Neuronal stem cell (in vitro differentiated cells): ENCODE measurements around the gene ARMCX5.

Experiments used
- DNase-seq: peaks from one replicate; pipeline ENCODE4 v3.0.0-alpha.2; 2013; ENCODE audit warnings: low spot score
- H2AFZ ChIP-seq: one replicate; pipeline ENCODE4 v1.6.1; 2013; ENCODE audit warnings: mild to moderate bottlenecking, low read length, inconsistent platforms
- H2AK5ac ChIP-seq: 2 replicates; pipeline ENCODE4 v1.6.1; 2013; ENCODE audit warnings: low read depth, mild to moderate bottlenecking, inconsistent platforms, low read length, moderate library complexity, mixed read lengths
- H2BK120ac ChIP-seq: 2 replicates; pipeline ENCODE4 v1.6.1; 2013; ENCODE audit warnings: low read depth, mild to moderate bottlenecking, inconsistent platforms, low read length, moderate library complexity, mixed read lengths
- H2BK12ac ChIP-seq: one replicate; pipeline ENCODE4 v1.6.1; 2013; ENCODE audit warnings: low read length, inconsistent platforms
- H2BK15ac ChIP-seq: 2 replicates; pipeline ENCODE4 v1.6.1; 2013; ENCODE audit warnings: mild to moderate bottlenecking, low read length, inconsistent platforms, mixed read lengths
- H2BK5ac ChIP-seq: one replicate; pipeline ENCODE4 v1.6.1; 2013; ENCODE audit warnings: inconsistent platforms, mild to moderate bottlenecking, low read length, moderate library complexity
- H3K14ac ChIP-seq: one replicate; pipeline ENCODE4 v1.6.1; 2013; ENCODE audit warnings: low read length, inconsistent platforms
- H3K18ac ChIP-seq: 2 replicates; pipeline ENCODE4 v1.6.1; 2013; ENCODE audit warnings: low read length, inconsistent platforms
- H3K23ac ChIP-seq: 2 replicates; pipeline ENCODE4 v1.6.1; 2013; ENCODE audit warnings: low read depth, mild to moderate bottlenecking, mixed read lengths, low read length, inconsistent platforms; ENCODE audit not compliant: poor library complexity
- H3K27ac ChIP-seq: replicated peaks from 3 replicates; pipeline ENCODE4 v1.5.1; 2013; ENCODE audit warnings: low read length, inconsistent platforms
- H3K27me3 ChIP-seq, 3 experiments: 2 replicates each; pipeline ENCODE4 v1.6.1; 2013; ENCODE audit warnings: low read length in 3 of 3, mild to moderate bottlenecking in 2 of 3, inconsistent platforms in 1 of 3, low read depth in 1 of 3, mixed read lengths in 1 of 3, moderate library complexity in 1 of 3; ENCODE audit not compliant: control insufficient read depth in 3 of 3, insufficient read depth in 3 of 3
- H3K36me3 ChIP-seq, 2 donors: replicated peaks in 1 of 2; 2 replicates each; pipeline ENCODE4 v1.6.1; 2013; ENCODE audit warnings: low read length in 2 of 2; ENCODE audit not compliant: control insufficient read depth in 2 of 2, insufficient read depth in 2 of 2
- H3K4ac ChIP-seq: 2 replicates; pipeline ENCODE4 v1.6.1; 2013; ENCODE audit warnings: inconsistent platforms, mild to moderate bottlenecking, low read length, moderate library complexity
- H3K4me1 ChIP-seq, 2 donors: 1 replicate in 1 of 2; 2 replicates in 1 of 2; pipeline ENCODE4 v1.6.1; 2013; ENCODE audit warnings: low read length in 2 of 2, low read depth in 1 of 2; ENCODE audit not compliant: control insufficient read depth in 2 of 2, insufficient read depth in 1 of 2
- H3K4me2 ChIP-seq: one replicate; pipeline ENCODE4 v1.6.1; 2013; ENCODE audit warnings: mild to moderate bottlenecking, low read length, inconsistent platforms; ENCODE audit not compliant: insufficient read depth, poor library complexity, severe bottlenecking
- H3K4me3 ChIP-seq, 2 donors: 2 replicates each; pipeline ENCODE4 v1.5.1; 2013; ENCODE audit warnings: low read length in 2 of 2, mild to moderate bottlenecking in 2 of 2, inconsistent platforms in 1 of 2, moderate library complexity in 1 of 2
- H3K79me1 ChIP-seq: one replicate; pipeline ENCODE4 v1.6.1; 2013; ENCODE audit warnings: low read depth, mild to moderate bottlenecking, inconsistent platforms, low read length, moderate library complexity
- H3K9ac ChIP-seq: one replicate; pipeline ENCODE4 v1.6.1; 2013; ENCODE audit warnings: mild to moderate bottlenecking, low read depth, low read length, inconsistent platforms; ENCODE audit not compliant: poor library complexity
- H3K9me3 ChIP-seq, 2 donors: replicated peaks in 1 of 2; 2 replicates each; pipeline versions ENCODE3 to v1.6.1; 2013; ENCODE audit warnings: low read length in 2 of 2, mild to moderate bottlenecking in 2 of 2, inconsistent platforms in 1 of 2, low read depth in 1 of 2, mixed read lengths in 1 of 2, moderate library complexity in 1 of 2; ENCODE audit not compliant: control insufficient read depth in 2 of 2, insufficient read depth in 1 of 2
- H4K8ac ChIP-seq: one replicate; pipeline ENCODE4 v1.6.1; 2013; ENCODE audit warnings: low read depth, mild to moderate bottlenecking, inconsistent platforms, low read length, moderate library complexity
- H4K91ac ChIP-seq: one replicate; pipeline ENCODE4 v1.6.1; 2013; ENCODE audit warnings: low read length, low read depth, mild to moderate bottlenecking, inconsistent platforms; ENCODE audit not compliant: poor library complexity
- WGBS, 2 donors: extraction: QIAGEN DNeasy Blood & Tissue Kit; methylation state at CpG; one replicate each; pipeline ENCODE4 v1.1.7; 2013; ENCODE audit warnings: missing lambda C conversion rate in 2 of 2, mixed read lengths in 1 of 2; ENCODE audit not compliant: insufficient read length in 2 of 2, insufficient replicate concordance in 1 of 2; ENCODE audit errors: extremely low coverage in 2 of 2; 5-methylcytosine and 5-hydroxymethylcytosine counted together

The ARMCX5 gene

DNA sequence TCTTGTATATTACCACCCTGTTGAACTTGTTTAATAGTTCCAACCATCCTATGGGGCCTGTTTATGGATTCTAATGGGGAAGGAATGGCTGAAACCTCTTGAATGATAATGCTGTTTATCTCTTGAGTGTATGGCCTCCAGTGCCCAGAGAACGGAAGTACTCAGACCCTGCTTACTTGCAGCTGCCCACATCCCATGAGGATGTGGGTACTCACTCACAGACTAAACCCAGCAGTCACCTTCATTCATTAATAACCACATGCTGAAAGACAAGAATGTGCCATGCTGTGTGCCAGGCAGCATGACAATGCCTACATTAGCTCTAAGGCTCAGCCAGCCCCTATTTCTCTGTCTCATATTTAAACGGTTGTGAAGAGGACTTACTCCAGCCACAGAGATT lies 5.9 kb upstream of the ARMCX5 start:
- no peak overlapping the region for H3K23ac ChIP-seq
- H3K36me3 ChIP-seq, result no peaks in the 10 kb centered on the region
- no peak overlapping the region for H2AK5ac ChIP-seq
- H3K9me3 ChIP-seq, result no peaks in the 10 kb centered on the region
- no peaks in the 10 kb centered on the region for H3K79me1 ChIP-seq
- no peak overlapping the region for H3K27ac ChIP-seq
- no peak overlapping the region for H3K4ac ChIP-seq
- no peak for DNase-seq
- no peak overlapping the region for H3K18ac ChIP-seq
- no peak overlapping the region for H3K4me2 ChIP-seq
- no peak overlapping the region for H2BK15ac ChIP-seq
- no peaks in the 10 kb centered on the region for H3K27me3 ChIP-seq
- H3K4me3 ChIP-seq, result no peak overlapping the region
- H4K8ac ChIP-seq, result no peak overlapping the region
- H4K91ac ChIP-seq, result no peak overlapping the region
- H2BK120ac ChIP-seq, result no peak overlapping the region
- H3K9ac ChIP-seq, result no peak overlapping the region
- H3K4me1 ChIP-seq, result no peaks in the 10 kb centered on the region
- no CpG with 5 or more reads among the region's 2 CpGs for WGBS, 2 donors
- H2BK5ac ChIP-seq, result no peak overlapping the region
- H2AFZ ChIP-seq, result no peak overlapping the region
- no peak overlapping the region for H2BK12ac ChIP-seq
- H3K14ac ChIP-seq, result no peak overlapping the region

DNA sequence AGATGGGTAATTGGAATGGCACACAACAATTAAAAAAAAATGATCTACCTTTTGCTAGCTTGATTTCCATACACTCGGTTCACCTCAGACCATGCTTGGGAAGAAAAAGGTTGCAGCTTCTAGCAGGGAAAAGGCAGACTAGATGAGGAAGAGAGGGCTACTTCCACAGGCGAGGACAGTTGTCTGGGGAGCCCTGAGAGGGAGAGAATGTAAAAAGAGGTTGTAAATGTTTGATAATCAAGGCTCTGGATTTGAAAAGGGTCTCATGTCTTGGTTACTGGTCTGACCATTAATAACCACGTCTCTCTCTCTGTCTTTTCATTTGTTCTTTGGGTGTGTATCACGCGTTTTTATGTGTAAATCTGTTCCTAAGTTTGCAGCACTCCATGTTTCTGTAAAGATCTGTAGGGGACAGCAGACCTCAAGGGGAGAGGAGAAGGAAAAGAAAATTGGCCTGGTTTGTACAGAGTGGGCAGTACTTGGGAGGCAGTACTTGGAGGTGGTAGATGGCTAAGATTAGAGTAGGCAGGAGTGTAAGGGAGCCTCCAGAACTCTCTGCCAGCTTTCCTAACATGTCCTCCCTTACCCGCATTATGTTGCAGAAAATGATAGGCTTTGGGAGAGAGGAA lies 750 bp downstream of the ARMCX5 start:
- Histone ChIP-seq H3K4me1 (peaks cover 0 to 2% of the 10 kb centered on the region in 2 donors), H3K9ac (no peak overlapping the region), H3K36me3 (peaks cover 9 to 28% of the 10 kb centered on the region in 2 donors), H3K4ac (no peak overlapping the region), H3K79me1 (peaks cover 6% of the 10 kb centered on the region), H2BK5ac (no peak overlapping the region), H3K23ac (no peak overlapping the region), H4K91ac (no peak overlapping the region), H2AFZ (peak overlapping the region; percentile 86), H3K27me3 (no peaks in the 10 kb centered on the region), H2BK15ac (no peak overlapping the region), H3K4me2 (peak overlapping the region; percentile 41), H3K4me3 (peak overlapping the region; percentile 91 to 94), H3K9me3 (no peaks in the 10 kb centered on the region), H2AK5ac (no peak overlapping the region), H2BK12ac (no peak overlapping the region), H2BK120ac (no peak overlapping the region), H3K14ac (no peak overlapping the region), H4K8ac (no peak overlapping the region), H3K27ac (no peak overlapping the region), H3K18ac (no peak overlapping the region)
- WGBS, 2 donors, result no CpG with 5 or more reads among the region's 6 CpGs
- no peak for DNase-seq

- H2AFZ ChIP-seq, result no peak overlapping the region
- peaks cover 9 to 50% of the 10 kb centered on the region in 2 donors for H3K36me3 ChIP-seq
- no peak overlapping the region for H2BK120ac ChIP-seq
- no peak overlapping the region for H3K4me3 ChIP-seq
- H3K27ac ChIP-seq, result no peak overlapping the region
- H2AK5ac ChIP-seq, result no peak overlapping the region
- H3K4ac ChIP-seq, result no peak overlapping the region
- peaks cover 0 to 13% of the 10 kb centered on the region in 2 donors for H3K9me3 ChIP-seq
- H3K23ac ChIP-seq, result no peak overlapping the region
- peaks cover 0 to 2% of the 10 kb centered on the region in 2 donors for H3K4me1 ChIP-seq
- H2BK5ac ChIP-seq, result no peak overlapping the region
- no peak overlapping the region for H2BK15ac ChIP-seq
- DNase-seq, result no peak
- no peak overlapping the region for H3K14ac ChIP-seq
- H3K4me2 ChIP-seq, result no peak overlapping the region
- H2BK12ac ChIP-seq, result no peak overlapping the region
- H4K8ac ChIP-seq, result no peak overlapping the region
- H3K18ac ChIP-seq, result no peak overlapping the region
- no peak overlapping the region for H4K91ac ChIP-seq
- no peaks in the 10 kb centered on the region for H3K27me3 ChIP-seq
- peaks cover 6% of the 10 kb centered on the region for H3K79me1 ChIP-seq
- WGBS, 2 donors, result no CpG with 5 or more reads among the region's 1 CpG
- H3K9ac ChIP-seq, result no peak overlapping the region
These were observed 5.0 kb downstream of the ARMCX5 start for GRCh38 chrX:102604327-102604726.

DNA sequence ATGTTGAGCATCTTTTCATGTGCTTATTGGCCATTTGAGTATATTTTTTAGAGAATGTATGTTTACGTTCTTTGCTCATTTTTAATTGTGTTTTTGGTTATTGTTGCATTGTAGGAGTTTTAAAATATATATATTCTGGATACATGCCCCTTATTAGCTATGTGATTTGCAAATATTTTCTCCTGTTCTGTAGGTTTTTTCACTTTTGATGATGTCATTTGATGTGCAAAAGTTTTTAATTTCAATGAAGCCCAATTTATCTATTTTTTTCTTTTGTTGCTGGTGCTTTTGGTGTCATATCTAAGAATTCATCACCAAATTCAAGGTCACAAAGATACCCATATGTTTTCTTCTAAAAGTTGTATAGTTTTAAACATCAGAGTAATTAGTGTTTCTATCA lies 6.8 kb downstream of the ARMCX5 start:
- Histone ChIP-seq H3K9ac (no peak overlapping the region), H4K91ac (no peak overlapping the region), H3K18ac (no peak overlapping the region), H3K36me3 (peaks cover 9 to 51% of the 10 kb centered on the region in 2 donors), H3K4me1 (peaks cover 0 to under 1% of the 10 kb centered on the region in 2 donors), H3K4ac (no peak overlapping the region), H2BK120ac (no peak overlapping the region), H2BK12ac (no peak overlapping the region), H3K27me3 (no peaks in the 10 kb centered on the region), H3K9me3 (peaks cover 0 to 18% of the 10 kb centered on the region in 2 donors), H3K27ac (no peak overlapping the region), H3K4me3 (no peak overlapping the region), H2AK5ac (no peak overlapping the region), H3K23ac (no peak overlapping the region), H2BK5ac (no peak overlapping the region), H3K4me2 (no peak overlapping the region), H2BK15ac (no peak overlapping the region), H3K79me1 (peaks cover 6% of the 10 kb centered on the region), H2AFZ (no peak overlapping the region), H4K8ac (no peak overlapping the region), H3K14ac (no peak overlapping the region)
- no CpG with 5 or more reads among the region's 1 CpG for WGBS, 2 donors
- DNase-seq, result no peak
